22Rv1 (cell line): ENCODE data around the gene WRNIP1.
A peak's percentile ranks its signal among the peaks of the same experiment; 100 is the strongest.

Experiments used
- ZFX ChIP-seq: fragments of 450-650 bp; IDR thresholded peaks from 2 replicates; pipeline ENCODE4 v1.6.1; 2017; ENCODE audit warnings: antibody characterized with exemption, borderline replicate concordance
- TF ChIP-seq, protein P1 (sequence below): fragments of 450-650 bp; IDR thresholded peaks from 2 replicates; pipeline ENCODE4 v1.5.1; 2017; ENCODE audit warnings: mild to moderate bottlenecking

DNA sequence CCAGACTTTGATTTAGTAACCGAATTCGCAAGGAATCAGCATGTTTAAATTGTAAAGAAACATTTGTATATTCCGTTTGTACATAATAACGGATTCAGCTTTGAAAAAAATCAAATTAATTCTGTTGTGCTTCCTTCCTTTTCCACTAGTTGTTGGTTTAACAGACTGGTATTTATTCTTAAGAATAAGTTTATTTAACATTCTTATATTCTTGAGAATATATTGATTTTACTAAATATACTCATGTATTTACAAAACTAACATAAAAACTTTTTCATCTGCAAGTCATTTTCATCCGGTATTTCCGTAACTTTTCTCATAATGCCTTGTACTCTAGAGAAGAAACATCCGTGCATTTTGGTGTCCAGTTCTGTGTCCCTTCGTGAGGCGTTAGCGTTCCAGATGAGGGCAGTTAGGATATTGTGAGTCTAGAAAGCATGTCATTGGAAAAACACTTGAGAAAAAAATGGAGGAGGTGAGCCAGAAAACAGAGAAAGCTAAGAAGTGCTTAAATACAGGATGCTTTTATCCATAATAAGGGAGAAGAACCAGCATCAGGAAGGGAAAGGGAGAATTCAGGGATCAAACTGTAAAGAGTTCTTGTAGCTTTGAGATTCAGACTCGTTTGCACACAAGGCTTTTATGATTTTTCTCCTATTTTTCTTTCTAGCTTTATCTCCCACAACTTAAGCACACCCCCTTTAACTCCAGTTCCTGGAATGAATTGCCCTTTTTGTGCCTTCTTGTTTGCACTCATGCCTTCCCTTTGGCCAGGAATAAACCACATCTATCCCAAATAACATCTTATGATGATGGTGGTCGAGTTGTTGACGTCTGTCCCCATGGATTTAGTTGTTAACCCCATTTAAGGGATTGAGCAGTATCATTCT, 1.8 kb downstream of the WRNIP1 start:
- TF ChIP-seq, protein P1, sequence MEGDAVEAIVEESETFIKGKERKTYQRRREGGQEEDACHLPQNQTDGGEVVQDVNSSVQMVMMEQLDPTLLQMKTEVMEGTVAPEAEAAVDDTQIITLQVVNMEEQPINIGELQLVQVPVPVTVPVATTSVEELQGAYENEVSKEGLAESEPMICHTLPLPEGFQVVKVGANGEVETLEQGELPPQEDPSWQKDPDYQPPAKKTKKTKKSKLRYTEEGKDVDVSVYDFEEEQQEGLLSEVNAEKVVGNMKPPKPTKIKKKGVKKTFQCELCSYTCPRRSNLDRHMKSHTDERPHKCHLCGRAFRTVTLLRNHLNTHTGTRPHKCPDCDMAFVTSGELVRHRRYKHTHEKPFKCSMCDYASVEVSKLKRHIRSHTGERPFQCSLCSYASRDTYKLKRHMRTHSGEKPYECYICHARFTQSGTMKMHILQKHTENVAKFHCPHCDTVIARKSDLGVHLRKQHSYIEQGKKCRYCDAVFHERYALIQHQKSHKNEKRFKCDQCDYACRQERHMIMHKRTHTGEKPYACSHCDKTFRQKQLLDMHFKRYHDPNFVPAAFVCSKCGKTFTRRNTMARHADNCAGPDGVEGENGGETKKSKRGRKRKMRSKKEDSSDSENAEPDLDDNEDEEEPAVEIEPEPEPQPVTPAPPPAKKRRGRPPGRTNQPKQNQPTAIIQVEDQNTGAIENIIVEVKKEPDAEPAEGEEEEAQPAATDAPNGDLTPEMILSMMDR: 0 out of 2 replicates have a peak, but pooled peaks have one; percentile 5
- TF ChIP-seq ZFX: no peak
